Muscle of leg (tissue), 11 donors: ENCODE measurements around the gene NUDT11. TPM values are rescaled to one million over a fixed set of nuclear protein-coding genes. Genes with fewer than 3 reads are reported as not detected.
A peak's percentile ranks its signal among the peaks of the same experiment; 100 is the strongest.

ENCODE experiments used
- DNase-seq: peaks from one replicate; pipeline ENCODE4 v3.0.0; 2013
- H3K27ac ChIP-seq: one replicate; pipeline ENCODE4 v1.5.1; 2013; ENCODE audit warnings: mild to moderate bottlenecking, low read length, control low read depth
- H3K27me3 ChIP-seq: one replicate; pipeline ENCODE4 v1.6.1; 2013; ENCODE audit warnings: low read length; ENCODE audit not compliant: control insufficient read depth, insufficient read depth
- H3K36me3 ChIP-seq: one replicate; pipeline ENCODE4 v1.6.1; 2013; ENCODE audit warnings: low read length; ENCODE audit not compliant: control insufficient read depth, insufficient read depth
- H3K4me1 ChIP-seq: one replicate; pipeline ENCODE4 v1.6.1; 2013; ENCODE audit warnings: low read length; ENCODE audit not compliant: control insufficient read depth, insufficient read depth
- H3K4me3 ChIP-seq: one replicate; pipeline ENCODE4 v1.5.1; 2013; ENCODE audit warnings: low read length, control low read depth
- H3K9me3 ChIP-seq: replicated peaks from 2 replicates; pipeline ENCODE4 v1.6.1; 2013; ENCODE audit warnings: low read depth, low read length; ENCODE audit not compliant: control insufficient read depth
- WGBS: methylation state at CpG from one replicate; pipeline ENCODE4 v1.1.5; 2013; ENCODE audit warnings: missing lambda C conversion rate; ENCODE audit not compliant: insufficient coverage; 5-methylcytosine and 5-hydroxymethylcytosine counted together
- polyA plus RNA-seq, 8 donors: library from polyadenylated mRNA; unstranded; fragments of 120-200 nt; gene quantifications; one replicate each; pipeline versions ENCODE4 v1.2.1 to v1.2.3, GENCODE V29; 2013; ENCODE audit warnings: inconsistent platforms in 1 of 8, low replicate concordance in 1 of 8; ENCODE audit not compliant: insufficient read length in 8 of 8, insufficient read depth in 1 of 8
- total RNA-seq: library from RNA; stranded (reverse); fragments of 120-200 nt; gene quantifications from one replicate; pipeline ENCODE4 v1.2.4, GENCODE V29; 2013

Gene NUDT11
- total and polyA plus RNA-seq, 9 donors, result 3.9 to 10.0 (median 6.0) TPM

GRCh38 chrX:51476930-51477329, 19.5 kb downstream of the NUDT11 start:
- Histone ChIP-seq H3K36me3 (no peaks in the 10 kb centered on the region), H3K4me3 (no peak overlapping the region), H3K9me3 (no peaks in the 10 kb centered on the region), H3K4me1 (no peaks in the 10 kb centered on the region), H3K27me3 (peaks cover 8% of the 10 kb centered on the region), H3K27ac (no peak overlapping the region)
- DNase-seq, result no peak
- WGBS, result no CpG with 5 or more reads among the region's 1 CpG

- 63% methylated on average over 2 of the region's 4 CpGs for WGBS
- Histone ChIP-seq H3K4me3 (no peak overlapping the region), H3K4me1 (no peaks in the 10 kb centered on the region), H3K9me3 (no peaks in the 10 kb centered on the region), H3K27ac (no peak overlapping the region), H3K27me3 (peaks cover 10% of the 10 kb centered on the region), H3K36me3 (no peaks in the 10 kb centered on the region)
- DNase-seq, result no peak
Observed at GRCh38 chrX:51463322-51463721, 33.1 kb downstream of the NUDT11 start.

- no peaks in the 10 kb centered on the region for H3K9me3 ChIP-seq
- H3K36me3 ChIP-seq, result no peaks in the 10 kb centered on the region
- peaks cover 9% of the 10 kb centered on the region for H3K27me3 ChIP-seq
- H3K27ac ChIP-seq, result no peak overlapping the region
- no peak overlapping the region for H3K4me3 ChIP-seq
- H3K4me1 ChIP-seq, result no peaks in the 10 kb centered on the region
- 32% methylated on average over 5 of the region's 15 CpGs for WGBS
- DNase-seq, result peak; percentile 40
Observed at GRCh38 chrX:51461053-51462044, 35.0 kb downstream of the NUDT11 start.

GRCh38 chrX:51459125-51459524, 37.3 kb downstream of the NUDT11 start:
- DNase-seq, result no peak
- Histone ChIP-seq H3K4me1 (no peaks in the 10 kb centered on the region), H3K9me3 (no peaks in the 10 kb centered on the region), H3K4me3 (no peak overlapping the region), H3K27ac (no peak overlapping the region), H3K36me3 (no peaks in the 10 kb centered on the region), H3K27me3 (peaks cover 11% of the 10 kb centered on the region)
- WGBS, result no CpG with 5 or more reads among the region's 1 CpG

GRCh38 chrX:51456814-51457213, 39.6 kb downstream of the NUDT11 start:
- Histone ChIP-seq H3K27me3 (peaks cover 9% of the 10 kb centered on the region), H3K27ac (no peak overlapping the region), H3K4me1 (no peaks in the 10 kb centered on the region), H3K36me3 (no peaks in the 10 kb centered on the region), H3K4me3 (no peak overlapping the region), H3K9me3 (no peaks in the 10 kb centered on the region)
- WGBS, result no CpG with 5 or more reads among the region's 1 CpG
- peak; percentile 25 for DNase-seq

- Histone ChIP-seq H3K27me3 (peaks cover 9% of the 10 kb centered on the region), H3K36me3 (no peaks in the 10 kb centered on the region), H3K4me3 (no peak overlapping the region), H3K9me3 (no peaks in the 10 kb centered on the region), H3K4me1 (no peaks in the 10 kb centered on the region), H3K27ac (no peak overlapping the region)
- DNase-seq, result no peak
- WGBS, result 72% methylated on average over 3 of the region's 7 CpGs
Observed at GRCh38 chrX:51456246-51456645, 40.1 kb downstream of the NUDT11 start.

GRCh38 chrX:51440365-51440764, 56.0 kb downstream of the NUDT11 start:
- no peaks in the 10 kb centered on the region for H3K9me3 ChIP-seq

More at GRCh38 chrX:51440365-51440764, 56.0 kb downstream of the NUDT11 start:
- no CpG with 5 or more reads among the region's 1 CpG for WGBS
- H3K27ac ChIP-seq, result no peak overlapping the region
- H3K4me1 ChIP-seq, result no peaks in the 10 kb centered on the region
- H3K36me3 ChIP-seq, result no peaks in the 10 kb centered on the region
- H3K27me3 ChIP-seq, result peaks cover 10% of the 10 kb centered on the region
- no peak for DNase-seq
- H3K4me3 ChIP-seq, result no peak overlapping the region

Other genes starting within 250 kb of the NUDT11 start
- gene NUDT10, start 163.8 kb downstream of the NUDT11 start, total RNA-seq, result 1.3 TPM
- 1 to 10 TPM; 1.0 to 2.3 (median 1.4) TPM for gene NUDT10, start 163.8 kb downstream of the NUDT11 start, polyA plus RNA-seq
- gene CENPVL3, start 122.3 kb upstream of the NUDT11 start, total RNA-seq, result 0.09 TPM
- gene CENPVL3, start 122.3 kb upstream of the NUDT11 start, polyA plus RNA-seq, result under 1 TPM; 0.06 to 0.25 (median 0.17) TPM
- gene CENPVL2, start 186.2 kb upstream of the NUDT11 start, total RNA-seq, result not detected
- under 1 TPM in 1 of 8 donors, not detected in 7; 0.17 TPM for gene CENPVL2, start 186.2 kb upstream of the NUDT11 start, polyA plus RNA-seq
- gene CENPVL1, start 213.9 kb upstream of the NUDT11 start, total RNA-seq, result not detected
- gene CENPVL1, start 213.9 kb upstream of the NUDT11 start, polyA plus RNA-seq, result under 1 TPM in 1 of 8 donors, not detected in 7; 0.17 TPM
- 5.7 TPM for gene GSPT2, start 246.8 kb upstream of the NUDT11 start, total RNA-seq
- 10 to 100 TPM in 3 of 8 donors, 1 to 10 TPM in 5; 7.7 to 11.8 (median 9.3) TPM for gene GSPT2, start 246.8 kb upstream of the NUDT11 start, polyA plus RNA-seq